Mesenchymal stem cell (in vitro differentiated cells and primary cell): ENCODE results near the gene C4orf51.

Source experiments
- DNase-seq: peaks from one replicate; pipeline ENCODE4 v3.0.0-alpha.2; 2013
- H2AFZ ChIP-seq: one replicate; pipeline ENCODE4 v1.6.1; 2013; ENCODE audit warnings: low read depth, mild to moderate bottlenecking, control low read depth, inconsistent platforms, low read length, moderate library complexity
- H2AK5ac ChIP-seq: 2 replicates; pipeline ENCODE4 v1.6.1; 2013; ENCODE audit warnings: low read length, moderate library complexity, mild to moderate bottlenecking, inconsistent platforms; ENCODE audit not compliant: severe bottlenecking
- H2BK120ac ChIP-seq: one replicate; pipeline ENCODE4 v1.6.1; 2013; ENCODE audit warnings: low read depth, mild to moderate bottlenecking, inconsistent platforms, low read length, moderate library complexity
- H2BK12ac ChIP-seq, 2 experiments: one replicate each; pipeline ENCODE4 v1.6.1; 2013; ENCODE audit warnings: inconsistent platforms in 2 of 2, low read length in 2 of 2, mild to moderate bottlenecking in 2 of 2, moderate library complexity in 2 of 2, control low read depth in 1 of 2
- H2BK15ac ChIP-seq: one replicate; pipeline ENCODE4 v1.6.1; 2013; ENCODE audit warnings: mild to moderate bottlenecking, low read depth, inconsistent platforms; ENCODE audit not compliant: poor library complexity, severe bottlenecking
- H2BK5ac ChIP-seq: 2 replicates; pipeline ENCODE4 v1.6.1; 2013; ENCODE audit warnings: low read depth, mild to moderate bottlenecking, low read length, control low read depth, inconsistent platforms; ENCODE audit not compliant: poor library complexity, severe bottlenecking
- H3K14ac ChIP-seq, 2 experiments: one replicate each; pipeline ENCODE4 v1.6.1; 2013; ENCODE audit warnings: inconsistent platforms in 2 of 2, low read length in 2 of 2, control low read depth in 1 of 2, mild to moderate bottlenecking in 1 of 2, moderate library complexity in 1 of 2
- H3K18ac ChIP-seq, 2 experiments: one replicate each; pipeline ENCODE4 v1.6.1; 2013; ENCODE audit warnings: inconsistent platforms in 2 of 2, low read length in 2 of 2, control low read depth in 1 of 2, low read depth in 1 of 2, mild to moderate bottlenecking in 1 of 2
- H3K23ac ChIP-seq, 2 experiments: one replicate each; pipeline ENCODE4 v1.6.1; 2013; ENCODE audit warnings: inconsistent platforms in 2 of 2, low read length in 2 of 2, mild to moderate bottlenecking in 2 of 2, moderate library complexity in 2 of 2, control low read depth in 1 of 2
- H3K27ac ChIP-seq: 2 replicates; pipeline ENCODE4 v1.5.1; 2013; ENCODE audit warnings: mild to moderate bottlenecking, moderate library complexity, low read length, control low read depth, inconsistent platforms; ENCODE audit not compliant: poor library complexity, severe bottlenecking
- H3K27me3 ChIP-seq, 2 experiments: 2 replicates each; pipeline versions ENCODE4 v1.6.1 to v1.7.0; 2013; ENCODE audit warnings: low read length in 2 of 2, mild to moderate bottlenecking in 2 of 2, moderate library complexity in 2 of 2, control low read depth in 1 of 2, inconsistent platforms in 1 of 2; ENCODE audit not compliant: control insufficient read depth in 1 of 2, insufficient read depth in 1 of 2
- H3K36me3 ChIP-seq, 2 experiments: 2 replicates each; pipeline versions ENCODE4 v1.6.1 to v1.7.0; 2013; ENCODE audit warnings: low read length in 2 of 2, control low read depth in 1 of 2, inconsistent platforms in 1 of 2, low read depth in 1 of 2, mild to moderate bottlenecking in 1 of 2; ENCODE audit not compliant: insufficient read depth in 2 of 2, control insufficient read depth in 1 of 2
- H3K4ac ChIP-seq, 2 experiments: one replicate each; pipeline ENCODE4 v1.6.1; 2013; ENCODE audit warnings: inconsistent platforms in 2 of 2, low read length in 2 of 2, mild to moderate bottlenecking in 2 of 2, moderate library complexity in 2 of 2, control low read depth in 1 of 2, low read depth in 1 of 2
- H3K4me1 ChIP-seq: 2 replicates; pipeline ENCODE4 v1.6.1; 2013; ENCODE audit warnings: low read depth, low read length, control low read depth; ENCODE audit not compliant: control insufficient read depth, insufficient read depth
- H3K4me2 ChIP-seq: 2 replicates; pipeline ENCODE4 v1.6.1; 2013; ENCODE audit warnings: low read length, mild to moderate bottlenecking, inconsistent platforms; ENCODE audit not compliant: poor library complexity, severe bottlenecking
- H3K4me3 ChIP-seq, 2 experiments: 2 replicates each; pipeline versions ENCODE4 v1.5.1 to v1.7.0; 2013; ENCODE audit warnings: low read length in 2 of 2, mild to moderate bottlenecking in 2 of 2, control low read depth in 1 of 2, low read depth in 1 of 2; ENCODE audit not compliant: insufficient read depth in 1 of 2
- H3K79me1 ChIP-seq: replicated peaks from 2 replicates; pipeline ENCODE4 v1.6.1; 2013; ENCODE audit warnings: mild to moderate bottlenecking, control low read depth, low read length, inconsistent platforms; ENCODE audit not compliant: poor library complexity, severe bottlenecking
- H3K9ac ChIP-seq: 2 replicates; pipeline ENCODE4 v1.7.0; 2013; ENCODE audit warnings: mild to moderate bottlenecking, low read length, moderate library complexity
- H3K9me3 ChIP-seq: 2 replicates; pipeline ENCODE4 v1.7.0; 2013; ENCODE audit warnings: mild to moderate bottlenecking, low read length; ENCODE audit not compliant: control insufficient read depth
- H4K8ac ChIP-seq: one replicate; pipeline ENCODE4 v1.6.1; 2013; ENCODE audit warnings: inconsistent platforms, mild to moderate bottlenecking, low read length, moderate library complexity
- H4K91ac ChIP-seq: one replicate; pipeline ENCODE4 v1.6.1; 2013; ENCODE audit warnings: mild to moderate bottlenecking, low read length, inconsistent platforms
- WGBS: methylation state at CpG from one replicate; pipeline ENCODE4 v1.1.7; 2013; ENCODE audit warnings: mixed read lengths; 5-methylcytosine and 5-hydroxymethylcytosine counted together

Gene C4orf51

GRCh38 chr4:145731028-145731427 lies 51.1 kb downstream of the C4orf51 start:
- H3K4me3 ChIP-seq: no peak overlapping the region
- no peaks in the 10 kb centered on the region for H3K79me1 ChIP-seq
- H3K14ac ChIP-seq: no peak overlapping the region
- H2AFZ ChIP-seq: no peak overlapping the region
- H2AK5ac ChIP-seq: no peak overlapping the region
- no peak overlapping the region for H4K8ac ChIP-seq
- H2BK5ac ChIP-seq: no peak overlapping the region
- H4K91ac ChIP-seq: no peak overlapping the region
- no peaks in the 10 kb centered on the region for H3K27me3 ChIP-seq
- H3K4ac ChIP-seq: no peak overlapping the region
- H3K4me2 ChIP-seq: peak overlapping the region; percentile 61
- peaks cover 20% of the 10 kb centered on the region for H3K4me1 ChIP-seq
- no peak overlapping the region for H2BK120ac ChIP-seq
- H3K23ac ChIP-seq: no peak overlapping the region
- H3K36me3 ChIP-seq: no peaks in the 10 kb centered on the region
- no peak overlapping the region for H2BK12ac ChIP-seq
- no peaks in the 10 kb centered on the region for H3K9me3 ChIP-seq
- no peak overlapping the region for H3K9ac ChIP-seq
- peak overlapping the region; percentile 91 for H3K27ac ChIP-seq
- DNase-seq: peak; percentile 60
- peak overlapping the region in 1 of 2 experiments; percentile 62 for H3K18ac ChIP-seq
- 59% methylated on average over 1 of the region's 1 CpG for WGBS
- H2BK15ac ChIP-seq: peak overlapping the region; percentile 23

- Histone ChIP-seq H3K4ac (peak overlapping the region; percentile 39 to 41), H2AK5ac (peak overlapping the region; percentile 100), H3K23ac (no peak overlapping the region), H3K27me3 (no peaks in the 10 kb centered on the region), H3K9ac (peak overlapping the region; percentile 92), H3K79me1 (no peaks in the 10 kb centered on the region), H3K18ac (peak overlapping the region; percentile 74 to 88), H3K9me3 (no peaks in the 10 kb centered on the region), H2BK5ac (peak overlapping the region; percentile 100), H3K27ac (peak overlapping the region; percentile 100), H2BK12ac (peak overlapping the region in 1 of 2 experiments; percentile 50), H3K4me1 (peaks cover 24% of the 10 kb centered on the region), H3K14ac (no peak overlapping the region), H3K36me3 (no peaks in the 10 kb centered on the region), H3K4me3 (peak overlapping the region; percentile 53 to 62), H4K91ac (peak overlapping the region; percentile 67), H2BK120ac (peak overlapping the region; percentile 97), H2AFZ (peak overlapping the region; percentile 64), H3K4me2 (peak overlapping the region; percentile 88), H4K8ac (peak overlapping the region; percentile 91), H2BK15ac (no peak overlapping the region)
- WGBS: 63% methylated on average over 8 of the region's 14 CpGs
- peak; percentile 18 for DNase-seq
Measured at GRCh38 chr4:145732001-145732815, 52.3 kb downstream of the C4orf51 start.

GRCh38 chr4:145732895-145733880 lies 53.2 kb downstream of the C4orf51 start:
- Histone ChIP-seq H2BK12ac (peak overlapping the region; percentile 50 to 67), H2AFZ (peak overlapping the region; percentile 98), H3K27ac (peak overlapping the region; percentile 100), H3K4ac (peak overlapping the region; percentile 90 to 97), H3K18ac (peak overlapping the region; percentile 92 to 100), H3K36me3 (no peaks in the 10 kb centered on the region), H3K27me3 (no peaks in the 10 kb centered on the region), H2BK120ac (peak overlapping the region; percentile 97), H2BK5ac (peak overlapping the region; percentile 100), H3K4me2 (peak overlapping the region; percentile 88), H3K14ac (peak overlapping the region; percentile 43 to 99), H3K79me1 (no peaks in the 10 kb centered on the region), H3K4me1 (peaks cover 24% of the 10 kb centered on the region), H3K4me3 (peak overlapping the region; percentile 63 to 70), H3K9me3 (no peaks in the 10 kb centered on the region), H3K23ac (peak overlapping the region in 1 of 2 experiments; percentile 51), H3K9ac (peak overlapping the region; percentile 96), H4K91ac (peak overlapping the region; percentile 99), H4K8ac (peak overlapping the region; percentile 92), H2BK15ac (peak overlapping the region; percentile 98), H2AK5ac (peak overlapping the region; percentile 79)
- peak; percentile 94 for DNase-seq
- WGBS: under 1% methylated on average over 61 of the region's 81 CpGs
